ENCODE data around the gene GNRH2. TPM values are rescaled to one million over a fixed set of nuclear protein-coding genes. Genes with fewer than 3 reads are reported as not detected.
"Not testable (repeated sequence)": the region's sequence is repeated elsewhere in the genome, so short reads cannot be mapped to it uniquely, and the experiment has no call there.

Gene GNRH2
- total RNA-seq, result 10 to 100 TPM; 17.3 to 24.0 TPM

GRCh38 chr20:3043322-3043721 is at the start of gene GNRH2:
Gene GNRH2 (plus strand): TSS chr20:3043622. CDS start chr20:3044415, 793 bp downstream.
- ChIA-PET CTCF (interaction anchor here (1.4 kb wide), 1 partner anchor 10 kb away, joined by 5 read pairs; no protein-coding TSS in a partner anchor), POLR2A (interaction anchor here (0.6 to 0.8 kb wide), 2 partner anchors 28 to 192 kb away, joined by 3 read pairs; no protein-coding TSS in a partner anchor)
- no peak for DNase-seq
- Mint-ChIP-seq H3K27me3 (no peaks in the 10 kb centered on the region), H3K4me3 (peak within 1 kb of the TSS; percentile 39), H3K27ac (peak within 1 kb of the TSS; percentile 75), H3K9me3 (no peaks in the 10 kb centered on the region), H3K36me3 (peaks cover 30% of the 10 kb centered on the region), H3K4me1 (ENCODE audit: low read depth) (peaks cover 26% of the 10 kb centered on the region)
- intact Hi-C loops (cut with micrococcal nuclease), result no loop called here

- POLR2A ChIA-PET, result no interaction called here
- Mint-ChIP-seq H3K9me3 (no peaks in the 10 kb centered on the region), H3K4me1 (ENCODE audit: low read depth) (peaks cover 4% of the 10 kb centered on the region), H3K27ac (no peak overlapping the region), H3K4me3 (no peak overlapping the region), H3K27me3 (no peaks in the 10 kb centered on the region), H3K36me3 (peaks cover 26% of the 10 kb centered on the region)
- intact Hi-C loops (cut with micrococcal nuclease), result no loop called here
- no peak for DNase-seq
- CTCF ChIA-PET, result interaction anchor here (0.8 kb wide), 1 partner anchor 80 kb away, joined by 4 read pairs; no protein-coding TSS in a partner anchor
These were observed 47.6 kb upstream of the GNRH2 start for GRCh38 chr20:2995796-2996195.

GRCh38 chr20:2998728-2999127 is 44.7 kb upstream of the GNRH2 start:
- POLR2A ChIA-PET, result no interaction called here
- Mint-ChIP-seq H3K27ac (no peak overlapping the region), H3K4me1 (ENCODE audit: low read depth) (peaks cover 7% of the 10 kb centered on the region), H3K36me3 (peaks cover 19% of the 10 kb centered on the region), H3K4me3 (no peak overlapping the region), H3K27me3 (no peaks in the 10 kb centered on the region), H3K9me3 (no peaks in the 10 kb centered on the region)
- no peak for DNase-seq
- CTCF ChIA-PET, result interaction anchor here (0.8 kb wide), 1 partner anchor 311 kb away, joined by 3 read pairs; no protein-coding TSS in a partner anchor
- intact Hi-C loops (cut with micrococcal nuclease), result no loop called here

GRCh38 chr20:3000852-3001523 is 42.4 kb upstream of the GNRH2 start:
- CTCF ChIA-PET, result interaction anchor here (0.6 to 2.8 kb wide), 50 partner anchors 10 to 754 kb away, joined by 3 to 18 read pairs (median 4); partner anchors contain the start of genes IDH3B, PTPRA and TMEM239
- intact Hi-C loops (cut with micrococcal nuclease), result loop anchor here (1.0 to 2.0 kb wide), 4 partner anchors 14 to 313 kb away; partner anchors contain the start of gene PTPRA
- DNase-seq, result no peak
- Mint-ChIP-seq H3K27me3 (no peaks in the 10 kb centered on the region), H3K4me1 (ENCODE audit: low read depth) (peaks cover 9% of the 10 kb centered on the region), H3K4me3 (no peak overlapping the region), H3K36me3 (peaks cover 20% of the 10 kb centered on the region), H3K9me3 (no peaks in the 10 kb centered on the region), H3K27ac (peak overlapping the region; percentile 51)
- POLR2A ChIA-PET, result interaction anchor here (0.6 to 1.4 kb wide), 2 partner anchors 14 to 170 kb away, joined by 3 to 6 read pairs; no protein-coding TSS in a partner anchor

GRCh38 chr20:3003416-3003815 is 40.0 kb upstream of the GNRH2 start:
- H3K9me3 Mint-ChIP-seq, result no peaks in the 10 kb centered on the region
- no peak overlapping the region for H3K27ac Mint-ChIP-seq
- ChIA-PET CTCF (no interaction called here), POLR2A (no interaction called here)
- H3K4me3 Mint-ChIP-seq, result no peak overlapping the region
- DNase-seq, result no peak
- no peaks in the 10 kb centered on the region for H3K27me3 Mint-ChIP-seq
- peaks cover 9% of the 10 kb centered on the region for H3K4me1 Mint-ChIP-seq (ENCODE audit: low read depth)
- H3K36me3 Mint-ChIP-seq, result peaks cover 30% of the 10 kb centered on the region
- intact Hi-C loops (cut with micrococcal nuclease), result no loop called here

GRCh38 chr20:3010985-3011723 is 32.3 kb upstream of the GNRH2 start:
- intact Hi-C loops (cut with micrococcal nuclease), result loop anchor here (1.0 kb wide), 3 partner anchors 25 to 138 kb away; partner anchors contain the start of gene PTPRA
- Mint-ChIP-seq H3K4me3 (no peak overlapping the region), H3K9me3 (no peaks in the 10 kb centered on the region), H3K27ac (peak overlapping the region; percentile 97), H3K36me3 (peaks cover 46% of the 10 kb centered on the region), H3K4me1 (ENCODE audit: low read depth) (peaks cover 65% of the 10 kb centered on the region), H3K27me3 (no peaks in the 10 kb centered on the region)
- DNase-seq, result peak; percentile 49
- CTCF ChIA-PET, result interaction anchor here (0.6 to 2.0 kb wide), 5 partner anchors 10 to 298 kb away, joined by 3 to 18 read pairs (median 3); partner anchors contain the start of gene PTPRA
- POLR2A ChIA-PET, result interaction anchor here (0.9 to 6.1 kb wide), 8 partner anchors 20 to 146 kb away, joined by 3 to 127 read pairs (median 4); partner anchors contain the start of gene PTPRA

- peak overlapping the region; percentile 2 for H3K4me3 Mint-ChIP-seq
- H3K36me3 Mint-ChIP-seq, result peaks cover 50% of the 10 kb centered on the region
- intact Hi-C loops (cut with micrococcal nuclease), result loop anchor here (1.0 kb wide), 3 partner anchors 25 to 138 kb away; partner anchors contain the start of gene PTPRA
- H3K27me3 Mint-ChIP-seq, result no peaks in the 10 kb centered on the region
- peak; percentile 66 for DNase-seq
- ChIA-PET CTCF (interaction anchor here (0.8 to 2.0 kb wide), 4 partner anchors 10 to 298 kb away, joined by 3 to 18 read pairs (median 3); no protein-coding TSS in a partner anchor), POLR2A (interaction anchor here (0.9 to 6.1 kb wide), 9 partner anchors 19 to 149 kb away, joined by 3 to 127 read pairs (median 3); partner anchors contain the start of gene PTPRA)
- peak overlapping the region; percentile 97 for H3K27ac Mint-ChIP-seq
- H3K9me3 Mint-ChIP-seq, result no peaks in the 10 kb centered on the region
- peaks cover 71% of the 10 kb centered on the region for H3K4me1 Mint-ChIP-seq (ENCODE audit: low read depth)
These were observed 31.7 kb upstream of the GNRH2 start for GRCh38 chr20:3011752-3012151.

GRCh38 chr20:3013771-3014170 is 29.7 kb upstream of the GNRH2 start:
- Mint-ChIP-seq H3K36me3 (peaks cover 50% of the 10 kb centered on the region), H3K4me1 (ENCODE audit: low read depth) (peaks cover 85% of the 10 kb centered on the region), H3K4me3 (no peak overlapping the region), H3K9me3 (no peaks in the 10 kb centered on the region), H3K27me3 (no peaks in the 10 kb centered on the region), H3K27ac (peak overlapping the region; percentile 97)
- POLR2A ChIA-PET, result interaction anchor here (6.1 kb wide), 1 partner anchor 27 kb away, joined by 127 read pairs; no protein-coding TSS in a partner anchor
- CTCF ChIA-PET, result interaction anchor here (3.5 kb wide), 1 partner anchor 13 kb away, joined by 15 read pairs; no protein-coding TSS in a partner anchor
- DNase-seq, result peak; percentile 30
- intact Hi-C loops (cut with micrococcal nuclease), result loop anchor here (1.0 kb wide), 3 partner anchors 29 to 371 kb away; no protein-coding TSS in a partner anchor

- Mint-ChIP-seq H3K9me3 (no peaks in the 10 kb centered on the region), H3K36me3 (peaks cover 46% of the 10 kb centered on the region), H3K4me1 (ENCODE audit: low read depth) (peaks cover 81% of the 10 kb centered on the region), H3K27me3 (no peaks in the 10 kb centered on the region), H3K4me3 (no peak overlapping the region), H3K27ac (peak overlapping the region; percentile 97)
- DNase-seq, result peak; percentile 68
- ChIA-PET POLR2A (interaction anchor here (2.3 to 6.1 kb wide), 3 partner anchors 17 to 141 kb away, joined by 9 to 127 read pairs (median 26); partner anchors contain the start of gene PTPRA), CTCF (interaction anchor here (0.5 to 3.5 kb wide), 6 partner anchors 13 to 169 kb away, joined by 3 to 15 read pairs (median 4); partner anchors contain the start of gene MRPS26)
- intact Hi-C loops (cut with micrococcal nuclease), result loop anchor here (1.0 kb wide), 3 partner anchors 30 to 370 kb away; no protein-coding TSS in a partner anchor
These were observed 29.2 kb upstream of the GNRH2 start for GRCh38 chr20:3014179-3014578.

- H3K4me3 Mint-ChIP-seq, result peak overlapping the region; percentile 29
- H3K27me3 Mint-ChIP-seq, result no peaks in the 10 kb centered on the region
- DNase-seq, result peak; percentile 75
- peaks cover 76% of the 10 kb centered on the region for H3K4me1 Mint-ChIP-seq (ENCODE audit: low read depth)
- H3K36me3 Mint-ChIP-seq, result peaks cover 41% of the 10 kb centered on the region
- H3K9me3 Mint-ChIP-seq, result no peaks in the 10 kb centered on the region
- ChIA-PET POLR2A (interaction anchor here (0.7 to 6.1 kb wide), 5 partner anchors 17 to 195 kb away, joined by 5 to 127 read pairs (median 10); partner anchors contain the start of genes ITPA, MRPS26 and PTPRA), CTCF (interaction anchor here (0.5 to 3.5 kb wide), 7 partner anchors 14 to 170 kb away, joined by 3 to 15 read pairs (median 4); partner anchors contain the start of gene MRPS26)
- peak overlapping the region; percentile 97 for H3K27ac Mint-ChIP-seq
- intact Hi-C loops (cut with micrococcal nuclease), result loop anchor here (1.0 kb wide), 4 partner anchors 17 to 370 kb away; no protein-coding TSS in a partner anchor
These were observed 28.8 kb upstream of the GNRH2 start for GRCh38 chr20:3014662-3015061.

- ChIA-PET POLR2A (interaction anchor here (0.7 to 6.1 kb wide), 8 partner anchors 13 to 194 kb away, joined by 3 to 127 read pairs (median 7); partner anchors contain the start of genes ITPA, MRPS26 and PTPRA), CTCF (interaction anchor here (1.0 to 3.5 kb wide), 4 partner anchors 14 to 102 kb away, joined by 3 to 15 read pairs (median 5); partner anchors contain the start of gene MRPS26)
- intact Hi-C loops (cut with micrococcal nuclease), result loop anchor here (1.0 kb wide), 1 partner anchor 16 kb away; no protein-coding TSS in a partner anchor
- H3K36me3 Mint-ChIP-seq, result peaks cover 36% of the 10 kb centered on the region
- peak overlapping the region; percentile 97 for H3K27ac Mint-ChIP-seq
- DNase-seq, result peak; percentile 46
- not testable (repeated sequence) for H3K9me3 Mint-ChIP-seq, H3K27me3 Mint-ChIP-seq, H3K4me3 Mint-ChIP-seq
- H3K4me1 Mint-ChIP-seq (ENCODE audit: low read depth), result peaks cover 73% of the 10 kb centered on the region
These were observed 28.1 kb upstream of the GNRH2 start for GRCh38 chr20:3015302-3015701.
